GM19099 (cell line): ENCODE results near the gene UAP1.

ENCODE experiments used
- POLR2A ChIP-seq: IDR thresholded peaks from 3 replicates; pipeline ENCODE4 v1.6.1; 2011; ENCODE audit warnings: low read depth; ENCODE audit not compliant: insufficient read length; ENCODE audit errors: extremely low read depth

The UAP1 gene

DNA sequence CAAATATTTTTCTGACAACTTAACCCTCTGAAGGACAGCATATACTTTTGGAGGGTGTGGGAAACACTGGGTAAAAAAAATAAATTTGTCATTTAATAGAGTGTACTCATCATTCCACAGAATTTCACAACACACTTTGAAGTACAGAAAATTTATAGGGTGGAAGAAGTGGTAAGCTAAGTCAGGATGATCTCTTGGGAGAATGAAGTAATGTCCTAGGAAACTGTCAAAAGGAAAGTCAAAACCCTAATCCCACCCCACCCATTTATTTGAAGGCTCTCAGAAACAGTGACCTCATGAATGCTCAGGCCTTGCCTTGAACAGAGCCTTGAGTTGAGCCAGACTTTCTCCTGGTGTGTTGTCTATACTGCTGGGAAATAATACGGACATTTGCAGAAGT is 7.3 kb upstream of the UAP1 start:
- no peak for TF ChIP-seq POLR2A

DNA sequence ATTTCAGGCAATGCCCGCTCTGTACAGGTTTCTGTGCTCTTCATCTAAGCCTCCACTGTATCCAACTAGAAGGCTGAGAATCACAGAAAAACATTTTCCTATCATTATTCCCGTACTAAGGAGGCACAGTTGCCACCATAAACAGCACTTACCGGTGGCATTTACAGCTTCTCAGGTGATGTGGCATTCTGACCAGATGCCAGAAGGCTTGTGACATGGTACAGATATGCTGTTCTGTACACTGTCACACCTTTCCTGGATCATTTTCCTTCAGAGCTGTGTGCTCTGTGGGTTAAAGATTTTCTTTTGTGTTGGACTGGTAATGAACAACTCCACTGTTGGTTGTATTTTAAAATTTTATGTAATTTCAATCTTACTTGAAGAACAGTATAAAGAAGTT is 4.0 kb upstream of the UAP1 start:
- TF ChIP-seq POLR2A: no peak

DNA sequence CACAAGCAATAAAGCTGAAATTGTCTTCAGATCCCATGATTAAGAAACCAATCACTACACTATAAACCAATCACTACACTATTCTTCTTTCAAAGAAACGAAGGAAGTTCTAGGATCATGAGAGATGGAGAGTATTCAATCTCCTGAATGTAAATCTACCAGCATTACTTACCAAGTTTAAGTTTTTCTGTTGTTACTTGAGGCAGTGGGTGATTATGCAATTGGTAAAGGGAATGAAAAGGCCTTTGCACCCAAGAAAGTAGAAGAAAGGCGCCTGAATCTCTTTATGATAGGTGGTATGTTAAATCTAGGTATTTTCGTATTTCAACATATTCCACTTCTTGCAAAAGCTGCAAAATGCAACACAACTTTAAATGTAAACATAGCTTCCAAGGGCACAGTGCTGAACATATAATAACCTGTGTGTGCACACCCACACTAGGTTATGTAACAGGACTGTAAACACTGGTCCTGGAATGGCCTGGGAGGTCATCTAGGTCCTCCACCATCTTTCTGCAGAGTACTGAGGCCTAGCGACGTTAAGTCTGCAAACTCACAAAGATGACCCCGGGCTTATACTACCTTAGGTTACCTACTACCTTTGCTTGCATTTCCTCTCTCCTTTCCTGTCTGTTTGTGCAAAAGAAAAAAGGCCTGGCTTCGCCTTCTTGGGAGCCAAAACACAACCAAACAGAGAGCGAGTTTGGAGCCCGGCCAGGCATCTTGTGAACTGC is 1.1 kb upstream of the UAP1 start:
- no peak for TF ChIP-seq POLR2A

DNA sequence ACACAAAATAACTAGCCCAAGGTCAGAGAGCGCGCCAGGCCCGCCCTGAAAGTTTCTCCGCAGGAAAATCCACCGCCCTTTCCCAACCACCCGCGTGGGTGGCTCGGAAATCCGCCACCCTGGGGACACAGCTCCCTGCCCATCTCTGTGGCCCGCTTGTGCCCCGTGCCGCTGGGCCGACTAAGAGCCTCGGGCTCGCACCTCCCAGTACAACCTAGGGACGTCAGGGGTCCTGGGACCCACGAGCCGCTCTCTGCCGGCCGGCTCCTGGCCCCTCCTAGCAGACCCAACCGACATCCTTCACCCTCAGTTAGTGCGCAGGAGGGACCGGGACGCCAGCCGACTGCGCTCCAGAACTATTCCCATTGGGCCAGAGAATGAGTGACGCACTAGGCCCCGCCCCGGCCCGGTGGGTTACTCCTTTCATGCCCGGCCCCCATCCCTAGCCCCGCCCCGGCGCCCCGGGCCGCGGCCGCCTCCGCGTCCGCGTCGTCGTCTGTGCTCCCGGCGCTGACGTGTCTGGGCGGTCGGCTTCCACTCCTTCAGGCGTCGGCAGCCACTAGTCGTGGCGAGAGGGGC is 396 bp upstream of the UAP1 start:
- TF ChIP-seq POLR2A: peak; percentile 84

DNA sequence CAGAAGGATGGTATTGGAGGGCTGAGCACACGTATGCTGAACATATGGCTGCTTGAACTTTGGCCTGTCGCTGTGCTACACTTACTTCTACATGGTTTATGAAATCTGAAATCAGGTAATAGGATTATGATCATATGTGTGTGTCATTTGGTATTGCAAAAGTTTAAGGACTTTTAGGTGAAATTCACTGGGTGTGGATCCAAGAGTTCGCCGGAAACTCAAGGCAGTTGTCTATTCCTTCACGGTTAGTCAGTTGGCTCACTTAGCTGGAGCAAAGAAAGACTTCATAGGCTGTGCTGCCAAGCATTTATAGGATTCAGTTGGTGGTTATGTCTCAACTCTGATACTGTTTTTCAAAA is 927 bp downstream of the UAP1 start:
- no peak for TF ChIP-seq POLR2A

DNA sequence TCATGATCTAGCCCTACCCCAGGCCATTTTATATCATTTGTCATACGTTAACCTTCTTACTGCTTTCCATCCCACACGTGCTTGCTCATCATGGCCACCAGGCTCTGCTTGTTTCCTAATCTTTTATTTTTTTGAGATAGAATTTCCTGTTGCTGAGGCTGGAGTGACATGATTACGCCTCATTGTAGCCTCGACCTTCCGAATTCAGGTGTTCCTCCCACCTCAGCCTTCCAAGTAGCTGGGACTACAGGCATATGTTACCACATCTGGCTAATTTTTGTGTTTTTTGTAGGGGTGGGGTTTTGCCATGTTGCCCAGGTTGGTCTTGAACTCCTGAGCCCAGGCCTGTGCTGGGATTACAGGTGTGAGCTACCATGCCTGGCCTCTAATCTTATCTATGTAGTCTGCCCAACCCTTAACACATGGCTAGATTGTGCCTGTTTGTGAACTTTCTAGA is 3.3 kb downstream of the UAP1 start:
- TF ChIP-seq POLR2A: no peak

DNA sequence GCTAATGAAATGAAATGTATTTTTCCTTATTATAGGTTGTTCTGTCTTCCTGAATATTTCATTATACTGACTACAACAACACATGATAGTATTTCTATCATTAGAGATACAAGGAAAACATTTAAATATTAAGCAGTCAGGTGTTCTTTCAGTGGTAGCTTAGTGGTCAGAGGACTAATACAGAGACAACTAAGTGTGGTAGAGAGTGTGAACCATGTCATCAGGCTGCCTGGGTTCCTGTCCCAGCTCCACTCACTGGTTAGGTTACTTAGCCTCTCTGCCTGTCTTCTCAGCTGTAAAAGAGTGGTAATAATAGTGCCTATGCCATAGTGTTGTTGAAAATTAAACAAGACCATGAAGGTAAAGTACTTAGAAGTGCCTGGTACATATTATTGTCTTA is 3.9 kb downstream of the UAP1 start:
- TF ChIP-seq POLR2A: no peak

DNA sequence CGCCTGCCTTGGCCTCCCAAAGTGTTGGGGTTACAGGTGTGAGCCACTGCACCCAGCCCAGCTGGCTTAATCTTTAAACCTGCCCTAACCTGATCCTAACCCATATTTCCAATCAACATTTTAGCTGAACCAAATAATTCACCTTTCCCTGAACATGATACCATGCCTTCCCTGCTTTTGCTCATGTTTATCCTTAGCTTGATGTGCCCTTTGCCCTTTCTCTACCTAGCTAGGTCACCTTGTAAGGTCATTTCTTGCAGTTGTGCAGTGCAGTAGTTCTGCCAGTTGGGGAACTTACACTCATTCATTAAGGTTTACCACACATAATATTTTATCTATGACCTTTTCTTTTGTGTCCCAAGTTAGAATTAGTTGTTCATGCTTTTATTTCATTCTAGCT is 5.3 kb downstream of the UAP1 start:
- TF ChIP-seq POLR2A: no peak

DNA sequence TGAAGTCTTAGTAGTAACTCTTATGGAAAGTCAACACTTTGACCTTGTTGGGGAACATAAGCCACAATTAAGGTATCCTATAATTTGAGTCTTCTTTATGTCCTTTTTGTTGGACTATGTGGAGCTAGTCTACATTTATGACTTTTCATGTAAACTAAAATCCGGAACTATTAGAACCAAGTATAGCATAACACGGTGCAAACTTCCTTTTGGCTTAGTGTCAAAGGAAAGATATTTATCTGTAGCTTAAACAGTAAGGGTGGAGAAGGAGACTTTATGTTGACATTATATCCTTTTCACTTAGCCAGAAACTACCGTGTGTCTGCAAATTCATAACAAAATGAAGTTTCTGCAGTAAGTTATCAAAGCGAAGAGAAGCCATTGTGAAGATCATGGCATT is 7.3 kb downstream of the UAP1 start:
- TF ChIP-seq POLR2A: no peak

DNA sequence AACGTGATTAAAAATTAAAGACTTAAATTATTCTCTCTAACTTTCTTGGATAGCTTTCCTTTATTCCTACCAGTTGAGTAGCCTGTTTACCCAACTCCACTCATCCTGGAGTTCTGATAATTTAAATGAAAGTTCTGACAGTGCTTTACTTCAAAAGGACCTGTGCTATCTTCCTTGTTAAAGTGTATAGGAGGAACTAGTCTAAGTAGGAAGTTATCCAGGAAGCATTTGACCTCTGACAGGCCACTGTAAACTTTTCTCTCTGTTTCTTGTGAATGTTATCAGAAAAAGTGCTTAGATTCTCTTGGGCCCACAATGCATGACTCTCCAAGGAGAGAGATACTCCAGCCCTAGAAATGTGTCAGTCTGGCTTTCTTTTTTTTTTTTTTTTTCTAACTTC is 9.2 kb downstream of the UAP1 start:
- no peak for TF ChIP-seq POLR2A

DNA sequence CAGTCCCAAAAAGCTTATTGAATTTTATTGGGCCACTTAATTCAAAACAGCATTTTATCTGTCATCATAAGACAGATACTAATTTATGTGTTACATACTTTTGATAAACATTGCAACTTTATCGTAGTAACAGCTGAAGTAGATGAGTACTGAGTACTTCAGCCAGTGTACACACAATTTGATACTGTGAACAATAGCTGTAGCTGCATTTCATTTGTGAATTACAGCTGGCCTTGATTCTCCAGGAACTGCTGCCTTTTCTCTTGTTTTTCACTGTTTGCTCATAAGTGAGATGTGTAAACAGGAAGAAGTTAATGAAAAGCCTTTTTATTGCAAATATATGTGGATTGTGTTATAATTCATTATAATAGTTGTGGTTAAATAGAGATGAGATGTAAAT is 10.2 kb downstream of the UAP1 start:
- TF ChIP-seq POLR2A: no peak

DNA sequence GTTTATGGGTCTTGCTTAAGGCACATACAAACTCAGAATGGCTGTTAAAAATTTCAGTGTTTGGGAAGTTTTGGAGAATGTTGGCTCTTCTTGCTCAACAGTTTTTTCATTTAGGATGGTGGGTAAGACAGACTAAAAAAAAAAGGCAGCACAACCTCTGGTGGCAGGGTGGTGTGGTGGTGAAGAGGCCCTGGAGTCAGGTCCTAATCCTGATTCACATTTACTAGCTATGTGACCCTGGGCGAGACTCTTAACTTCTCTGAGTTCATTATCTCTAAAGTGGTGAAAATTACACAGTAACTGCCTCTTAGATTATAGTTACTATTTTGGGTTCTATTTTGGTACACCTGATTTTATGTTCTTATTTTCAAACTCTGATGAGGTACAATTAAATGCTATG is 11.6 kb downstream of the UAP1 start:
- no peak for TF ChIP-seq POLR2A

DNA sequence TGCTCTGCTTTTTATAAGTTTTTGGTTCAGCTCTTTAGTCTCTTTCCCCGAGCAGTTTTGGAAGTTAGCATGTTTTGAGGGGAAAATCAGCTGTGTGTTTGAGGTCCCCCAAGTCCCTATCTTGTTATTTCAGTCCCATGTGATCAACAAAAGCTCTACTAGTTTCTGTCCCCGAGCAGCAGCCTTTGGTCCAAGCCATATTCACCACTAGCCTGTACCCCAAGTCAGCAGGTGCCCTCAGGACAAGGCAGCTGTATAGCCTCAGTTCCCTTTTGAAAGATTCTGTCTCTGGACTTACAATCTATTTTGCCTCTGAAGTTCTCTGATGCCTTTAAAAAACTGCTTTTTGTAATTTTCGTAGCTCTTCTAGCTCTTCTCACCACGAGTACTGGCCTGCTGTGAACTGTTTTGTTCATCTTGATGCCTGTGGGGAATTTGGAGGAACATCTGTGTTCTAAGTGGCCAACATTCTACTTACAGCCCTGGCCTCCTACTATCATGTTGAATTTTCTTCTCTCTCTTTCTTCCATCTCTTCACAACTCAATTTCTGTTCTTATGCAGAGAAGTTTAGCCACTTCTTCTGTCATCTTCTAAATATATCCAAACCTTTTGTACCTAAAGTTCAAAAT is 16.7 kb downstream of the UAP1 start:
- TF ChIP-seq POLR2A: no peak

DNA sequence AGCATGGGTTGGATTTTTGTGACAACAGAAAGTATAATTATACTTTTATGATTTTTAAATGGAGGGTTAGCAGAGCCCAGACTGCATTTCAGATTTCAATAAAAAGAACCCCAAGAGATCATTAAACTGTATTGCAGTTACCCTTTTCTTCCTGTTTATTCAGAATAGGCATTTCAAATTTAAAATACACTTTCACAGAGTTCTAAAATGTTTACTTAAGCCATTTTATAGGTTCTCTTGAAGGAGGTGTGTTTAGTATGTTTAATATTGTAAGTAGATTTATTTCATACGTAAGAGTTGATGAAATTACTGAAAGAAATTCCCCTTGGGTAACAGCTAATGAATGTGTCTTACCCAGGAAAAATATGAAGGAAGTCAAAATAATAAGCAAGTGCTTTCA is 17.4 kb downstream of the UAP1 start:
- no peak for TF ChIP-seq POLR2A

DNA sequence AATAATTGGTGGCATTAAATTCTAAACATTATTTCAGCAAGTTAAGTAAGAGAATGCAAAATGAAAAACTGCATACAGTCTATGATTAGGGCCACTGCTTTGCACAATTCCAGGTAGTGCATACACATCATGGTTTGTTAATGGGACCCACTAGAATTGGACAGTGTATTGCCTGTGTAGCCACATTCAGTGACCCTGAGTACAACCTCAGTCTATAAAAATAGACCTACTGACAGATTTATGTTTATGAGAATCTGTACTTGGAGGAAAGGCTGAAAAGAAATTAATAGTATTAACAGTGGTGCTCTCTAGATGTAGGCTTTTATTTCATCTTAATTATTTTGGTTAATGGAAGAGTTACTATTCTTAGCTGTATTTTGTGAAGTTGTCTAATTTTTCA is 18.8 kb downstream of the UAP1 start:
- no peak for TF ChIP-seq POLR2A

DNA sequence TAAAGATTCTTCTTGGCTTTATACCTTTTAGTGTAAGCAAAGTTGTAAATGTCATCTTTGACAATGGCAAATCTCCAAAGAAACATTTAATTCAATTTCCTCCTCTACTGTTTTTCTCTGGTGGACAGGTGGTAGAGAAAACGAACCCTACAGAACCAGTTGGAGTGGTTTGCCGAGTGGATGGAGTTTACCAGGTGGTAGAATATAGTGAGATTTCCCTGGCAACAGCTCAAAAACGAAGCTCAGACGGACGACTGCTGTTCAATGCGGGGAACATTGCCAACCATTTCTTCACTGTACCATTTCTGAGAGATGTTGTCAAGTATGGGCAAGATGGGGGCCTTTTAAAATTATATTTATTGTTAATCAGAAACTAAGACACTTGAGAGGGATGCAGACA is 25.8 kb downstream of the UAP1 start:
- no peak for TF ChIP-seq POLR2A
